Endometrial microvascular endothelial cells (primary cell): ENCODE results near the gene SPATA18. TPM values are rescaled to one million over a fixed set of nuclear protein-coding genes. Genes with fewer than 3 reads are reported as not detected.
"Not testable (repeated sequence)": the region's sequence is repeated elsewhere in the genome, so short reads cannot be mapped to it uniquely, and the experiment has no call there.

Experiments used
- in situ Hi-C: cut with HindIII; loops from 2 replicates; pipeline ENCODE4 v1.10.0; 2017; ENCODE audit warnings: low sequenced_read_pairs, low pct_unique_long_range_greater_than_20kb; ENCODE audit errors: inconsistent ontology term
- total RNA-seq: library from RNA; depleted of rRNA; stranded (reverse); fragments of >200 nt; gene quantifications from one replicate; pipeline ENCODE4 v1.2.3, GENCODE V29; 2015; ENCODE audit errors: inconsistent ontology term

SPATA18 gene
- total RNA-seq, 1 donor from 2014 or later = 7.2 TPM

DNA sequence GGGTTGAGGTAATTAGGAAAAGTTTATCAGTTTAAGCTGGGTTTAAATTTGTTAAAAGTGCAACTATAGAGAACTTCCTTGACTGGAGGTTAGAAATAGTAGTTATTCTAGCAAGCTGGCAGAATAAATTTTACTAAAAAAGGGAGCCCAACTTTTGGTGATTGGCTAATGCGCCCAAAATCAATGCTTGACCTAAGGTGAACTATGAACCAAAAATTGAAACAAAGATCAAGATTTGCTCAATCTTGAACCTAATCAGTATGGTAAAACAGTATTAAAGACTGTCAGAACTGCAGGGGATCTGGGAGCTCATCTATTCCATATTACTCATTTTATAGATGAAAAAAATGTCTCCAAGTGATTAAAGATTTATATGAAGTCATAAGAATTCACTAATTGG lies 6.1 kb upstream of the SPATA18 start:
- in situ Hi-C loops = no loop called here

- in situ Hi-C loops = no loop called here
Measured at GRCh38 chr4:52049266-52049665, 1.8 kb upstream of the SPATA18 start.

DNA sequence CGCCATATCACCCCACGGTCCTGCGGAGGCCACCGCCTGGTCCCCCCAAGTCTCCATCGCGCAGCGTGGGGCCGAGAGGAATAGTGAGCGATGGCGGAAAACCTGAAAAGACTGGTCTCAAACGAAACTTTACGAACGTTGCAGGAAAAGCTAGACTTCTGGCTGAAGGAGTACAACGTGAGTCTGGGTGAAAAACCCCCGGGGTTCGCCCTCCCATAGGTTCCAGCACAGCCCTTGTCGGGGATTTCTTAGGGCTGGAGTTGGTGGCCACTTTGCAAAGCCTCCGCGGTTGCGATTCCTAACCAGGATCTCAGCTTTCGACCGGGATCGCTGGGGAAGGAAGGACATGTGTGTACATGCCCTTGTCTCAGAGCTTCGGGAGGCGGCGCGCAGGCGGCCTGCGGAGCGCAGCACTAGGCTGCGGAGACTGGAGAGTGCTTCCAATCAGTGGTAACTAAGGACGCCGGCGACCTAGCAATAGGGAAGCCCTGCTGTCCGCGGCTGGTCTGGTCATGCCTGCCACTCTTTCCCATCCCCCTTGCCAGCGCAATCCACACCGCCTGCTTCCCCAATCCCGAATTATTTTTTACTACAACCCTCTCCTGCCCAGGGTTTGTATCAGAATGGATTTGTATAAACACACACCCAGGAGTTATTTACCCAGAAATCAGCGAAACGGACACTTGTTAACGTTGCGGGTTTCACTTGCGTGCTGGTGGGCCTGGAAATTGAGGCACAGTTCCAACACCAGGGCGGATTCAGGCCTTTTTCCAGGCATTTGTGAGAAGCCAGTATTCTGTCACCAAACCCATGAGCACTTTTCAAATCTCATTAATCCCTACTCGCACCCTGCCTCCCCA lies 741 bp downstream of the SPATA18 start:
- in situ Hi-C loops = no loop called here

DNA sequence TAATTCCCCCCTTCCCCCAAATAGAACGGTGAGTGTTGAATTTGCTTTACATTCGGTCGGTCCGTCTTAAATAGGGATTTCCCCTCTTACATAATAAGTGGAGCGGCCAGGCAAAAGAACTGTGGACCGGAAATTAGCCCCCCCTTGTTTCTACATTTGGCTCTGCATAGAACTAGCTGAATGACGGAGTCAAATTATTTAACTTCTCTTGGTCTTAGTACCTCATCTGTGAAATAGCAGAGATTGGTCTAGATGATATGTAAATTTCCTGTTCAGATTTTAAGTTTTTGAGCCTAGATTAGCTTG lies 1.3 kb downstream of the SPATA18 start:
- in situ Hi-C loops = no loop called here

GRCh38 chr4:52054254-52054653 lies 3.1 kb downstream of the SPATA18 start:
- in situ Hi-C loops = no loop called here

DNA sequence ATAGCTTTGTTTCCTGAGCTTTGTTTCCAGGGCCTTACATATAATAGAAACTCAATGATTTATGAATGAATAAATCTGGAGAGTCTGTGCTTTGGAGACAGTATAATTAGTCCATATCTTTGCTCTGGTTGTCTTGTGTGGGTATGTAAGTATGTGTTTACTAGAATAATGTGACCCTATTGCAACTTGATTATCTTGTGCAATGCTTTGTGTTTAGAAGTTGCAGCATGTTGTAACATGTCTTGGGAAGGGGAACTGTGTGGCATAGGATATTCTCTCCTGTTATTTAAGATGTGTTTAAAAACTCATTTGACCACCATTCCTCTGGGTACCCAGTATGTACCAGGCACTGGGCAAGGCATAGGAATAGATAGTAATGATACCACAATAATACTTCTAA lies 6.1 kb downstream of the SPATA18 start:
- in situ Hi-C loops = no loop called here

- in situ Hi-C loops = no loop called here
Measured at GRCh38 chr4:52058275-52058674, 7.2 kb downstream of the SPATA18 start.

- in situ Hi-C loops = no loop called here
Measured at GRCh38 chr4:52059372-52059771, 8.3 kb downstream of the SPATA18 start.

DNA sequence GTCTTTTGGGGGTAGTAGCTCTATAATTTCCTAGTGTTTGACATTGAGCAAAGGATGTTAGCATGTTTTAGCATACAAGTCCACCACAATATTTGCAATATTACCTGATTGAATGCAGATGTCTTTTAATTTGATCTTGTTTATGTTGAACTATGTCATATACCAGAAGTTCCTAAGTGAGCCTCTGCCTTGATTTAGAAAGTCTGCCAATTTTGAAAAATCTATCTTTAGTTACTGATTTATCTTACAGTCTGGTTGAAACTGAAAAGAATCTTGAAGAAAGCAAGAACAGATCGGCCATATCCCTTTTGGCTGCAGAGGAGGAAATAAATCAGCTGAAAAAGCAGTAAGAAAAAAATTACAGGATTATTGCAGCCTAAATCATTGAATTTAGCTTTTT lies 18.5 kb downstream of the SPATA18 start:
- in situ Hi-C loops = no loop called here

DNA sequence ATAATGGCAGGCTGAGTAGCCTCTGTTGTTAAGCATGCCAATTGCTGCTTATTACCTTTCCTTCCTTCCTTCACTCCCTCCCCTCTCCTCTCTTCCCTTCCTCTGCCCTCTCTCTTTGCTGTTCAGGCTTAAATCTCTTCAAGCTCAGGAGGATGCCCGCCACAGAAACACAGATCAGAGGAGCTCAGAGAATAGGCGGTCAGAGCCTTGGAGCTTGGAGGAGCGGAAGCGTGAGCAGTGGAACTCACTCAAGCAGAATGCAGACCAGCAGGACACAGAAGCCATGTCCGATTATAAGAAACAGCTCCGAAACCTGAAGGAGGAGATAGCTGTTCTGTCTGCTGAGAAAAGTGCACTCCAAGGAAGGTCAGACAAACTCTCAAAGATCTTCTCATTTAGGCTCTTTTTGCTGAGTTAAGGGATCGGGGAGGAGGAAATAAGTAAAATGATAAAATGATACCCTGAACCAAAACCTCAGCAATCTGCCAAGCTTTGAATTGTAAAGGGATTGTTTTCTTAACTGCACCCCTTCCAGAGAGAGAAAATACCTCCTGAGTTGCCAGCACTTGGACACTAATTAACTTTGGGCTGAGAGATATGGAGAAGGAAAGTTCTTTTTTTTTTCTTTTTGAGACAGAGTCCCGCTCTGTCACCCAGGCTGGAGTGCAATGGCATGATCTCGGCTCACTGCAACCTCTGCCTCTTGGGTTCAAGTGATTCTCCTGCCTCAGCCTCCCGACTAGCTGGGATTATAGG lies 20.9 kb downstream of the SPATA18 start:
- in situ Hi-C loops = no loop called here

GRCh38 chr4:52076731-52077130 lies 25.6 kb downstream of the SPATA18 start:
- in situ Hi-C loops = no loop called here

GRCh38 chr4:52079659-52080058 lies 28.6 kb downstream of the SPATA18 start:
- in situ Hi-C loops = no loop called here

DNA sequence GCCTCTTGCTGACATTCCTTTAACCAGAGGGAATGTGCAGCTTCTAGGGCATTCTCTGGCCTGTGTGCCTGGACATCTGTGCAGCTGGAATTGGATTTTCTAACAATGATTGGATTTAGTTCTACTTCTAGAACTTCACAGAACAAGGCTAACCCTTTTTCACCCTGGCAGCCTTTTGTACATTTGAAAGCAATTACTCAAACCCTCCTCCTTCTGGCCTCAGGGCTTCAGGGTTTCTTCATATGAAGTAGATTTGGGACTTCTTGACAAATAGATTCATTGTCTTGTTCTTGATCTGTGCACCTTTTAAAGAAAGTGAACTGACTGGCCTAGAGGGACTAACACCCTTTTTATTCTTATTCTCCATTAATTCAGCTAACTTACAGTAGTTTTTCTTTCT lies 30.1 kb downstream of the SPATA18 start:
- in situ Hi-C loops = no loop called here

GRCh38 chr4:52086425-52086824 lies 35.3 kb downstream of the SPATA18 start:
- in situ Hi-C loops = not testable (repeated sequence)

GRCh38 chr4:52091801-52092200 lies 40.7 kb downstream of the SPATA18 start:
- in situ Hi-C loops = no loop called here

DNA sequence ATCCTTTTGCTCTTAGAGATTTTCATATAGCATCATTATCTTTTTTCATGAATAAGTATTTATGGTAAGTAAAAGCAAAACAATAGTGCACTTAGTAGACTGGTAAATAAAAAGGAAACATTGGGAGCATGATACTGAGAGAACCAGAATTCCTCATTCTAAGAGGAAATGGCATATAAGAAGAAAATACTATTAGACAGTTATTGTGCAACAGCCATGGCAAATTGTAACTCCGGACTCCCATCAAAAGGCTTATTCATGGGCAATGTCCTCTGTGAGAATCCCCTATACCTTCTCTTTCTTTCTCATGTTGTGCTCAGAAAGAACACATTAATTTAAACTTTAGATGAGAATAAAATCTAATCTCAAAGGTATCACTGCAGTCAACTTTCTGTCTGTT lies 42.4 kb downstream of the SPATA18 start:
- in situ Hi-C loops = no loop called here

GRCh38 chr4:52094376-52095145 lies 43.5 kb downstream of the SPATA18 start:
- in situ Hi-C loops = no loop called here

- in situ Hi-C loops = no loop called here
Measured at GRCh38 chr4:52095374-52095773, 44.3 kb downstream of the SPATA18 start.

DNA sequence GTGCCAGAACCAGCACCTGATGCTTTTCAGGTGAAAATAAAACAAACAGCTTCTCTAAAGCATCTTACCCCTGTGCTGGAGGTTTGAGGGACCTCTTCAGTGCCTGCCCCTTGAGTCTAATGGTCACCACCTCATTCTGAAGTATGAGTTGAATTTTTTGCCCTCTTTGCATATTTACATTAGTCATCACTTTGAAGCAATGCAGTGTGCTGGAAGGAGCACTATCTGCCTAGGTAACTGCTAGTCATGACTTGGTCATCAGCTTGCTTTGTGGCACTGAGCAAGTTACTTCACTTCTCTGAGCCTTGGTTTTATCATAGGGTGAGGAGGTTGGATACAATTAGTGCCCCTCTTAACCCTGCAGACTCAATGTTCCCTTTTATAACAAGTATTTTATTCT lies 44.9 kb downstream of the SPATA18 start:
- in situ Hi-C loops = no loop called here

DNA sequence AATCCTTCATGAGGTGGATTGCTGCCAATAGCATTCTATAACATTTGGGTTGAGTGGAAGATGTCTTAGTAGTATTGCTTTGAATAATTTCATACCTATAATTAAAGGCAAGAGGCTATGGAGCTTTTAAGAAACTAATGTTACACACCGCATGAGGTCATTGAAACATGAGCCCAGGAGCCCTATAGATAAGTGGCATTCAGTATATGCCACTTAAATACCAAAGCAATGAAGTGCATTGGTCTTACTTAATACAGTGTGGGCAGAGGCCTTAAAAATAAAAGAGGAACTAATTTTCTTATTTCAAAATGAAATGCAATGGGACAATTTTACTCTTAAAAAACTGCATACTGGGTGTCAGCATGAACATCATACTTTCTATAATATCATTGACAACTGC lies 47.5 kb downstream of the SPATA18 start:
- in situ Hi-C loops = no loop called here
